ENCODE measurements around the gene VLDLR. TPM values are rescaled to one million over a fixed set of nuclear protein-coding genes. Genes with fewer than 3 reads are reported as not detected.

Gene VLDLR
- total RNA-seq, 1 experiment from 2014 or later, result 4.9 TPM

GRCh38 chr9:2620919-2621721, 467 bp upstream of the VLDLR start:
- peak; percentile 65 for DNase-seq (ENCODE audit: low spot score)

- no peak for DNase-seq (ENCODE audit: low spot score)
Measured at GRCh38 chr9:2622461-2623287, 1.1 kb downstream of the VLDLR start.

GRCh38 chr9:2623288-2624050, 1.9 kb downstream of the VLDLR start:
- DNase-seq (ENCODE audit: low spot score), result no peak

- no peak for DNase-seq (ENCODE audit: low spot score)
Measured at GRCh38 chr9:2624051-2624682, 2.6 kb downstream of the VLDLR start.

- no peak for DNase-seq (ENCODE audit: low spot score)
Measured at GRCh38 chr9:2625427-2625826, 3.8 kb downstream of the VLDLR start.

- DNase-seq (ENCODE audit: low spot score), result no peak
Measured at GRCh38 chr9:2628919-2629318, 7.3 kb downstream of the VLDLR start.

GRCh38 chr9:2630158-2630557, 8.6 kb downstream of the VLDLR start:
- DNase-seq (ENCODE audit: low spot score), result no peak

GRCh38 chr9:2631263-2631662, 9.7 kb downstream of the VLDLR start:
- DNase-seq (ENCODE audit: low spot score), result no peak

- no peak for DNase-seq (ENCODE audit: low spot score)
Measured at GRCh38 chr9:2634153-2634552, 12.6 kb downstream of the VLDLR start.

- no peak for DNase-seq (ENCODE audit: low spot score)
Measured at GRCh38 chr9:2634818-2635217, 13.2 kb downstream of the VLDLR start.

- no peak for DNase-seq (ENCODE audit: low spot score)
Measured at GRCh38 chr9:2635922-2636321, 14.3 kb downstream of the VLDLR start.

GRCh38 chr9:2637390-2637789, 15.8 kb downstream of the VLDLR start:
- no peak for DNase-seq (ENCODE audit: low spot score)

- no peak for DNase-seq (ENCODE audit: low spot score)
Measured at GRCh38 chr9:2638871-2639673, 17.5 kb downstream of the VLDLR start.

- DNase-seq (ENCODE audit: low spot score), result no peak
Measured at GRCh38 chr9:2639786-2640185, 18.2 kb downstream of the VLDLR start.

- no peak for DNase-seq (ENCODE audit: low spot score)
Measured at GRCh38 chr9:2640570-2640969, 19.0 kb downstream of the VLDLR start.

GRCh38 chr9:2641033-2641432, 19.4 kb downstream of the VLDLR start:
- no peak for DNase-seq (ENCODE audit: low spot score)

- DNase-seq (ENCODE audit: low spot score), result no peak
Measured at GRCh38 chr9:2642068-2642467, 20.5 kb downstream of the VLDLR start.

GRCh38 chr9:2645569-2645968, 24.0 kb downstream of the VLDLR start:
- no peak for DNase-seq (ENCODE audit: low spot score)

- DNase-seq (ENCODE audit: low spot score), result peak; percentile 51
Measured at GRCh38 chr9:2655411-2655901, 33.9 kb downstream of the VLDLR start.

GRCh38 chr9:2657427-2657826, 35.8 kb downstream of the VLDLR start:
- DNase-seq (ENCODE audit: low spot score), result no peak

GRCh38 chr9:2662496-2662895, 40.9 kb downstream of the VLDLR start:
- peak; percentile 6 for DNase-seq (ENCODE audit: low spot score)
